Measurements from ENCODE around the gene VIPR1. TPM values are rescaled to one million over a fixed set of nuclear protein-coding genes. Genes with fewer than 3 reads are reported as not detected.

VIPR1 gene, protein sequence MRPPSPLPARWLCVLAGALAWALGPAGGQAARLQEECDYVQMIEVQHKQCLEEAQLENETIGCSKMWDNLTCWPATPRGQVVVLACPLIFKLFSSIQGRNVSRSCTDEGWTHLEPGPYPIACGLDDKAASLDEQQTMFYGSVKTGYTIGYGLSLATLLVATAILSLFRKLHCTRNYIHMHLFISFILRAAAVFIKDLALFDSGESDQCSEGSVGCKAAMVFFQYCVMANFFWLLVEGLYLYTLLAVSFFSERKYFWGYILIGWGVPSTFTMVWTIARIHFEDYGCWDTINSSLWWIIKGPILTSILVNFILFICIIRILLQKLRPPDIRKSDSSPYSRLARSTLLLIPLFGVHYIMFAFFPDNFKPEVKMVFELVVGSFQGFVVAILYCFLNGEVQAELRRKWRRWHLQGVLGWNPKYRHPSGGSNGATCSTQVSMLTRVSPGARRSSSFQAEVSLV
- 2.4 TPM for total RNA-seq
- long read RNA-seq, partial matches to known transcripts: 0 of 1 reads
- long read RNA-seq, other reads (novel, unspliced or antisense): 1 of 1 reads

DNA sequence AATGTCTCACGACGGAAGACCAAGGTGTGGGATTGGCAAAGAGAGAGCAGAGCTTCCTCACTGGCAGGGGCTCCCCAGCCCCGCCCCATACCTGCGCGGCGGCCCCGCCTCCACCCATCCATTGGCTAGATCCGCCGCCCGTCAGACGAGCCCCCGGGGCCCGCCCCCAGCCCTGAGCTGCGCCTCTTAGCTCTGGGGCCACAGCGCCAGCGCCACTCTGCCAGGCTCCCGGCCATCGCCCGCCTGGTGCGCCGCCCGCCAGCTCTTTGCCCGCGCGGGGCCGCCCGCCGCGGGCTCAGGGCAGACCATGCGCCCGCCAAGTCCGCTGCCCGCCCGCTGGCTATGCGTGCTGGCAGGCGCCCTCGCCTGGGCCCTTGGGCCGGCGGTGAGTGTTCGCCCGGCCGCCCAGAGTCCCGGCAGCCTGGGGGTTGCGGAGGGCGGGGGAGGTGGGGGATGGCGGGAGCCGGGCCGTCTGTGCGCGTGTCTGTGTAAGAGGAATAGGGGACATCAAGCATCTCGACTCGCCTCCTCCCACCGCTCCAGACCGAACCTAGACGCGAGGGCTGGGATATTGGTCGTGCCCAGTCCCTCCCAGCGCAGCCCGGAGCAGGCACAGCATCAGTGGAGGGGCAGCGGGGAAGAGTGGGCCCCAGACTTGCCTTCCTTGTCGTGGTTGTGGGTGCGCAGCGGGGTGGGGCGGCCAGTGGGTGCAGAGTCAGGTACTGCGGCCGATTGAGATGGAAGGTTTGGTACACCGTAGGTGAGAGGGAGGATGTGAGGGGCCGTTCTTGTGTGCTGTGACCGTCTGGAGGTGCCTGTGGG lies at the start of gene VIPR1:
VIPR1 (plus strand) TSS at position 215 of the 822 bp plus-strand sequence; CDS start at position 308, 93 bp downstream.
- peak; percentile 90 for DNase-seq (ENCODE audit: low spot score)

DNA sequence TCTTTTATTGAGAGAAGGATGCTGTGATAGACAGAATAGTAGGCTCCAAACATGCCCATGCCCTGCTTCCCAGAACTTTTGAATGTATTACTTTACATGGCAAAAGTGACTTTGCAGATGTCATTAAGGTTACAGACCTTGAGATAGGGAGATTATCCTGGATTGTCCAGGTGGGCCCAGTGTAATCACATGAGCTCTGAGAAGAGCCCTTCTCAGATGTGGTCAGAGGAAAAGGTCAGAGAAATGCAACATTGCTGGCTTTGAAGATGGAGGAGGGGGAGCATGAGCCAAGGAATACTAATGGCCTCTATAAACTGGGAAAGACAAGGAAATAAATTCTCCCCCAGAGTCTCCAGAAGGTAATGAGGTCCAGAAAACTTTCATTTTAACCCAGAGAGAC lies 46.2 kb upstream of the VIPR1 start:
- no peak for DNase-seq (ENCODE audit: low spot score)

DNA sequence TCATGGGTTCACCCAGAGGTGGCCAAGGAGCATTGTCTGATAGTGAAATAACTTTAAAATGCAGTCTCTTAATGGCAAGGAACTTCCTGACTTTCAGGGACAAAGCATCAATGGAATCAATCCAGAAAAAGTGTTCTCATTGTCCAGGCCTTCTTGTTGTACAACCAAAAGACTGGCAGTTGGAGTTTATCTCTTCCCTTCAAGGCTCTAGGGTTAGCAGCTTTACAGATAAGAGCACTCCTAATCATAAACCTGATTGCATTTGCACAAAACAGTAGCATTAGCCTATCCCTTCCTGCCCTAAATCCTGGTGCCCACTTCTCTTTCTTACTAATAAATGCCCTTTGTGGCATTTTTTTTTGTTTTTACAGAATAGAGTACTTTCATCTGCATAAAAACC lies 43.3 kb upstream of the VIPR1 start:
- no peak for DNase-seq (ENCODE audit: low spot score)

- no peak for DNase-seq (ENCODE audit: low spot score)
Observed at GRCh38 chr3:42461762-42462161, 40.7 kb upstream of the VIPR1 start.

DNA sequence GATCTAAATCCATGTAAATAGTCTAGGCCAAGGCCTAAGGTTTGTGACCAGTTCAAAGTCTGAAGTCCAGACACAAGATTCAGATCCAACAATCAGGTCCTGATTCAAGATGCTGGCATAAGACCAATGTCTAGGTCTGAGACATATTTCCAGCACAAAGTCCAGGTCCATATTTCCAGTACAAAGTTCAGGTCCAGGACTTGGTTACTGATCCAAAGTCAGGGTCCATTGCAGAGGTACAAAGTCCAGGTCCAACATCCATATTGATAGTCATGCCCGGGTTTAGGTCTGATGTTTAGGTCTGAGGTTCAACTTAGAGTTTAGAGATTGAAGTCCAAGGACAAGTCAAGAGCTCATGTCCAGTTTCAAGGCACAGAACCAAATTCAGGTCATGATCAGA lies 39.4 kb upstream of the VIPR1 start:
- no peak for DNase-seq (ENCODE audit: low spot score)

DNA sequence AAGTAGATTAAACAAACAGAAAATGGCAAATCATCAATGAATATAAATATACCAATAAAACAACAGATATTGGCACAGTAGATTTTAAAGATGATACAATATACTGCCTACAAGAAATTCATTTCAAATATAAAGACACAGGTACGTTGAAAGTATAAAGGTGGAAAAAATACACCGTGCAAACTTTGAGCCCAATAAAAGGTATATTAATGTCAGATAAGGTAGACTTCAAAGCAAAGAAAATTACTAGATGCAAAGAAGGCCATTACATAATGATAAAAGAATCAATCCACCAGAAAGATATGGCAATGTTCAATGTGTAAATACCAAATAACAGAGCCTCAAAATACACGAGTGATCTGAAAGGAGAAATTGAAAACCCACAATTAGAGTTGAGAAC lies 34.3 kb upstream of the VIPR1 start:
- no peak for DNase-seq (ENCODE audit: low spot score)

GRCh38 chr3:42472555-42472954 lies 29.9 kb upstream of the VIPR1 start:
- no peak for DNase-seq (ENCODE audit: low spot score)

DNA sequence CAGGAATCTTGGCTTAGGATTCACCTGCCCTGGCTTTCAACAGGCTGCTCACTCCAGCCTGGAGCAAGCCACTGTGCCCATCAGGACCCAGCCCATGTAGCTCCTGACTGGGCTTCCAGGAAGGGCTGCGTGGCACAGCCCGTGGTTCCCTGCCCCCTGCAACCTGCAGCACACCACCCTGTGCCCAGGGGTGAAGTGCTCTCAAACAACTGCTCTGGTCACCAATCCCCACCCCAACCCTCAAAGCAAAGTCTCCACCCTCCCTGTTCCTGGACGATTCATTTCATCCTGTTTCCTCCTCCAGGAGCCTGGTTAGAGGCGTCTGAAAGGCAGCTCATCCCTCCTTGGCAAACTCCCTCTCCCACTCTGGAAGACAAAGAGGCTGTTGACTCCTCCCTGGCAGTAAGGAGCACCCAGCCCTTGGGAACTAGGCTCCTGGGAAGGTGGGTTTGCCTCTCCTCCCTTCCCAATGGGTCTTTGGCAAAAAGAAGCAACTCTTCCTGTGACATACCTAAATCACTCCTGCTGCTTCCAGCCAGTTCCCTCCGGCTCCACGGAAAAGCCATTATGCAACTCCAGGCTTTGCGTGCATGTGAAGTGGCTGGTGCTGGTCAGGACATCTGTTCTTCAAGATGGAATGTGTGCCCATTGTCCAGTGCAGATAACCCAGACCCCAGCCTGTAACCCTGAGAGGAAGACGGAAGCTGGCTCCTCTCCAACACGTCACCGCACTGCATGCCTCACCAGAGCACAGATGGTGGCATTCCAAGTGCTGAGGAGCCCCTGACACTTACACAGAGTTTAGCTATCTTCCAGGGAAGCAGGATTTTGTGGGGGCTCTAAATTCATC lies 29.1 kb upstream of the VIPR1 start:
- no peak for DNase-seq (ENCODE audit: low spot score)

DNA sequence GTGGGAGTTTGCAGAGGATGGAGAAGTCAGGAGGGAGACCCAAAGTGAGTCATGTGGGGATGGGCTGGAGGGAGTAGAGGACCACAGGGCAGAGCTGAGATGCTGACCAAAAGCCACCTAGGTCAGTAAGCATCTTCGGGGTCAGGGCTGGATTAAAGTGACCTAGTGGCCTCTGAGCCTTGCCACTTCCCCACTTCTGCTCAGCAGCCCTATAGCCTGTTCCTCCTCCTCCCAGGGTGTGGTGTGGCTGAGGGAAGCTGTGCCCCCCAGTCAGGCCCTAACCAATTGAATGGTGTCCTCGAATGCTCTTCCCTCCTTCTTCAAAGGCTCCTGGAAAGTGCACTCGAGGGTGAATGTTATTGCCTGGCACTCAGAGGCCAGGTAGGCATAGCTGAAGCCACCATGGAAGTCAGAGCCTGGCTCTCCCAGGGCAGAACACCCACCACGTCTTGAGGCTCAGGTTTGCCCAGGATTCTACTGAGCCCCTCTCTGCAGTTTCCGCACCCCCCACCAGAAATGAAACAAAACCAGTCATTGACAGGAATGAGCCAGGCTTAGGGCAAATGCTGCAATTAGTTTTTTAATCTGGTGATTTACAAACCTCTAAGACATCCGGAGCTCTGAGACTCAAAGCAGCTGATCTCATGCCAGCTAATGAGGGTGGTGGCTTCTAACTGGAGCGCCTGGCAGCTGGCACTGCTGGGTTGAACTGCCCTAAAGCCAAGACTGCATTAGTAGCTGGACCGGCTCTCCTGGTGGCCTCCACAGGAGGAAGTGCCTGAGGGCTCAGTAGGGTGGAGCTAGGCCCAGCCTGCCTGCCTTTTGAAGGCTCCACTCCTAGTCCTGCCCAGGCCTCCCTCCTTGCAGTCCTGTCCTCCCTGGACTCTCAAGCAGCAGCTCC lies 26.0 kb upstream of the VIPR1 start:
- no peak for DNase-seq (ENCODE audit: low spot score)

- no peak for DNase-seq (ENCODE audit: low spot score)
Observed at GRCh38 chr3:42477696-42478095, 24.7 kb upstream of the VIPR1 start.

GRCh38 chr3:42478830-42479229 lies 23.6 kb upstream of the VIPR1 start:
- DNase-seq (ENCODE audit: low spot score): peak; percentile 57

DNA sequence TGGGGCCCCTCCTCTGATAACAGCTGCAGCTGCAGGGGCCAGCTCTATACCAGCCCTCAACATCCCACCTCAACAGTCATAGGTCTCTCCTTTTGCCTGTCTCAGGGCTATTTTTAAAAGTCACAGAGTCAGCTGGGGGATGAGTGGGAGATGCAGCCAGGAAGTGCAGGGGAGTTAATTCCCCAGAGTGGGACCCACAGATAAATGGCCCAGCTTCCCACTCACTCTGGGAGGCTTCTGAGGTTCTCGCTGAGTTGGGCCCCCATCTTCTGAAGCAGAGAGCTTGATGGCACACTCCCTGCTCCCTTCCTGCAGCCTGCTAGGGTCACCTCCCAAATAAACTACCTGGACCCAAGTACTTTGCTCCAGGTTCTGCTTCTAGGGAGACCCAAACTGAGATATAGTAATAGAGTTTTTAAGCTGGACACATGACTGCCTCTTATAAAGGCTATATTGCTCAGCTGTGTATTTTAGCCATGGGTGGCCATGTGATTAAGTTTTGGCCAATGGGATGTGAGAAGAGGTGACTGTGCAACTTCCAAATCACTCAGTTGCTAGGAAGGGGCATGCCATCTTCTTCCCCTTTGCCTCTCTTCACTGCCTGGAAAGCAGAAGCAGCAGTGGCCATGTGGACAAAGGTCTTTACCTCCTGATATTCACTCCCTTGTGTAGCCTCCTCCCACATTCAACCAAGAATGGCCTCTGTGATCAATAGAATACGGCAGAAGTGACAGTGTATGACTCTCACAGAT lies 15.5 kb upstream of the VIPR1 start:
- DNase-seq (ENCODE audit: low spot score): peak; percentile 59

- peak; percentile 35 for DNase-seq (ENCODE audit: low spot score)
Observed at GRCh38 chr3:42488687-42489086, 13.8 kb upstream of the VIPR1 start.

- peak; percentile 71 for DNase-seq (ENCODE audit: low spot score)
Observed at GRCh38 chr3:42489116-42489936, 13.1 kb upstream of the VIPR1 start.

GRCh38 chr3:42489937-42490227 lies 12.6 kb upstream of the VIPR1 start:
- no peak for DNase-seq (ENCODE audit: low spot score)

DNA sequence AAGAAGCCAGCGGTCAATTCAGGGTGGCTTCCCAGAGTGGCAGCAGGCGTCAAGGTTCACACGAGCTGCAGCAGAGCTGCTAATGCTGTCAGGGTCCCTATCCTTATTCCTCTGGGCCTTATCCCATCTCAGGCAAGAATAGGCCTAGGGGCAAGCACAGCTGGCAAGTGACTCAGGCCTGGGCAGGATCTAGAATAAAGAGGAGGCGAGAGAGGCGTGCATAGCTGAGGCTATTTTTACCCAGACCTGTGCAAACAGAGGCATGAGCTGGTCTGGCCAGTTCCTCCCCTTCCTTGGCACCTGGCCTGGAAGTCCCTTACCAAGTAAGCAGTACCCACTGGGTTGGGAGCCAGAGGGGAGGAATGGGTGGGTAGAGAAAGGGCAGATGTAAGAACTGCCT lies 12.2 kb upstream of the VIPR1 start:
- peak; percentile 68 for DNase-seq (ENCODE audit: low spot score)

- peak; percentile 60 for DNase-seq (ENCODE audit: low spot score)
Observed at GRCh38 chr3:42491881-42492507, 10.4 kb upstream of the VIPR1 start.

- no peak for DNase-seq (ENCODE audit: low spot score)
Observed at GRCh38 chr3:42492508-42493080, 9.8 kb upstream of the VIPR1 start.
